Umbilical cord (tissue), 2 donors: Measurements from ENCODE around the gene SMAD3. TPM values are rescaled to one million over a fixed set of nuclear protein-coding genes. Genes with fewer than 3 reads are reported as not detected.

Experiments
- DNase-seq: peaks from one replicate; pipeline ENCODE4 v3.0.0-alpha.2; 2015; ENCODE audit warnings: low spot score
- total RNA-seq: library from RNA; depleted of rRNA; stranded (reverse); fragments of >200 nt; gene quantifications from one replicate; pipeline ENCODE4 v1.2.3, GENCODE V29; 2014; ENCODE audit warnings: low replicate concordance; ENCODE audit not compliant: insufficient read depth

The SMAD3 gene
- total RNA-seq, 1 donor from 2014 or later: 11.1 TPM

DNA sequence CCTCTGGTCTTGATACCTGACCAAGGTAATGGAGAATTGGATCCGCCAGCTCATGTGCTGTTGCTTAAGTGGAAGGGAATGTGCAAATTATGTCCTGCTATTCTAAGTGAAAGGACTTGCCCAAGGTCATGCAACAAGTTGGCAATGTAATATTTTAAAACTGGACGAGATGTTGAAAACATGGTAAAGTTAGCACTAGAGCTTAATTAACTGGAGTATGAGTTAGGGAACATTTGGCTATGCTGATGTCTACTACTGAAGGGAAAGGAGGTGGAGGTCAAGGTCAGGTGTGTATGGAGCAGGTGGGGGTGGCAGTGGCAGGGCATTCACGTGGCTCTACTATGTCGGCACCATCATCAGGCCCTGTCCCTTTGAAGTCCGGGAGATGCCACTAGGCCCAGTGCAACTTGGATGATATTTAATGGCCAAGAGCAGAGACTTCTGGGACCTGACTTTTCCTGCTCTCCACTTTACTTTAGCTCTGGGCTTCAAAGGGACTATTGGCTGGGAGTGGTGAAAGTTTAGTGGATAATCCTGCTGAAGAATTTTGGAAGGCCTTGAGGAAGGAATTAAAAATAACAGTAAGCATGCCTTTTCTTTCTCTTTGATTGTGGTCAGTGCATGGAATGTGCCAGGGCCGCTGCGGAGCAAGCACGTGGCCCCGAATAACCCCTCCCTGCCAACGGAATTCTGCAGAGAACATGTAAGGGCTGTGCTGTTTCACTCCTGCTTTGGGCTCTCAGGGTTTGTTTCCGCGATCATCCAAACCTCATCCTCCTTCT is 14.9 kb downstream of the SMAD3 start:
- peak; percentile 91 for DNase-seq

GRCh38 chr15:67080900-67081431 is 15.6 kb downstream of the SMAD3 start:
- DNase-seq: peak; percentile 52

GRCh38 chr15:67082007-67082536 is 16.7 kb downstream of the SMAD3 start:
- DNase-seq: no peak

- DNase-seq: peak; percentile 51
Measured at GRCh38 chr15:67083135-67083762, 17.8 kb downstream of the SMAD3 start.

DNA sequence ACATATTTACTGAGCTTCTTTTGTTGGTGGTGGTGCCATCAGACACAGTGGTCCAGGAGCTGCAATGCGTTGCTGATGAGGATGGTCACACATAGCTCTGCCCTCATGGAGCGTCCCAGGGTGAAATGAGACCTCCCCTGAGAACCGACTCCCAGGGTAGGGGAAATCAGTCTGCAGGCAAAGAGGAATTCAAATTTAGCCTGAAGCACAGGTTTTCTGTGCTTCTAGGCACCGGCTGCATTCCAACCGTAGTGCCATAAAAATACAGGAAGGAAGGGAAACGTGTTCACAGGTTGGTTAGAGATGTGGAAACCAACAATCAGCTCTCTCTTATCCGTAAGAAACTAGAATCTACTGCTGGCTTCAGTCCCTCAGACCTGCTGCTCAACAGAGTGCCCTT is 19.2 kb downstream of the SMAD3 start:
- no peak for DNase-seq

- DNase-seq: no peak
Measured at GRCh38 chr15:67085237-67085817, 19.9 kb downstream of the SMAD3 start.

- DNase-seq: peak; percentile 51
Measured at GRCh38 chr15:67085818-67086636, 20.6 kb downstream of the SMAD3 start.

- no peak for DNase-seq
Measured at GRCh38 chr15:67086637-67086914, 21.2 kb downstream of the SMAD3 start.

- no peak for DNase-seq
Measured at GRCh38 chr15:67087507-67088172, 22.2 kb downstream of the SMAD3 start.

DNA sequence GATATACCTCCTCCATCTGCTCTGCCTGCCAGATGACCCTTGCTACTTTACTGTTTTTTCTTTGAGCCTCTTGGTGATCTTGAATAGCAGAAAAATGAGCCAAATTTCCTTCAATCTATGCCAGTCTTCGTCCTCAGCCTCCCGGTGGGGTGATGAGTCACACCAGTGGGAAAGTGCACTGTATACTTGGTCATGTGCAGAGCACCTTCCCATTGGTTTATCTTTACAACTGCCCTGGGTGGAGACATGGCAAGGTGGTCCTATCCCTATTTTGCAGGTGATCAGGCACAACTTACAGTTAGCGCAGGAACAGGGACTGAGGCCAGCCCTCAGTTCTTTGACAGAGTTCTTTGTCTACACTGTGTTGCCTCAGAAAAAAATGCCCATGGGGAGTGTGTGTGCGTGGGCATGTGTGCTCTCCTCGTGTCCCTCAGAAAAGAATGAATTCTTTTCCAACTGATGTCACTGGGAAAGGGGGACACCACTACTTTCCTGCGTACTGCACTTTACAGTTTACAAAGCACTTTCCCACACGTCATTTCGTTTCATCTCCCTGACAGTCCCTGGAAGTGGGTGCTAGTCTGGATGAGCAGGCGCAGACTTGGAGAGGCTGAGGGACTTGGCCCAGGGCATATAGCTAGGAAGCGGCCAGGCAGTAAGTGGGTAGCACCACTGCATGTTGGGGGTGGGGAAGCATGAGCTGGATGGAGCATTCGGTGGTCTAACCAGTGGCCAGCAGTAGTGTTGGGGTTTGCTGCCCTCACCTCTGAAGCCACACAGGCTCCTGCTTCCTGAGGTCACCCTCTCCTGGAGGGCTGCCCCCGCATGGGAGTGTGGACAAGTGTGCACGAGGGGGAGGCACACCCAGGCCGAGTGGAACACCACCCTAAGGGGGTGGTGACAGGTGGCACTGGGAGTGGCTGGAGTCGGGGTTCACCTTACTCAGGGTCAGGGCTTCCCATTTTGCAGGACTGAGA is 24.1 kb downstream of the SMAD3 start:
- DNase-seq: no peak

GRCh38 chr15:67090297-67091070 is 25.1 kb downstream of the SMAD3 start:
- no peak for DNase-seq

DNA sequence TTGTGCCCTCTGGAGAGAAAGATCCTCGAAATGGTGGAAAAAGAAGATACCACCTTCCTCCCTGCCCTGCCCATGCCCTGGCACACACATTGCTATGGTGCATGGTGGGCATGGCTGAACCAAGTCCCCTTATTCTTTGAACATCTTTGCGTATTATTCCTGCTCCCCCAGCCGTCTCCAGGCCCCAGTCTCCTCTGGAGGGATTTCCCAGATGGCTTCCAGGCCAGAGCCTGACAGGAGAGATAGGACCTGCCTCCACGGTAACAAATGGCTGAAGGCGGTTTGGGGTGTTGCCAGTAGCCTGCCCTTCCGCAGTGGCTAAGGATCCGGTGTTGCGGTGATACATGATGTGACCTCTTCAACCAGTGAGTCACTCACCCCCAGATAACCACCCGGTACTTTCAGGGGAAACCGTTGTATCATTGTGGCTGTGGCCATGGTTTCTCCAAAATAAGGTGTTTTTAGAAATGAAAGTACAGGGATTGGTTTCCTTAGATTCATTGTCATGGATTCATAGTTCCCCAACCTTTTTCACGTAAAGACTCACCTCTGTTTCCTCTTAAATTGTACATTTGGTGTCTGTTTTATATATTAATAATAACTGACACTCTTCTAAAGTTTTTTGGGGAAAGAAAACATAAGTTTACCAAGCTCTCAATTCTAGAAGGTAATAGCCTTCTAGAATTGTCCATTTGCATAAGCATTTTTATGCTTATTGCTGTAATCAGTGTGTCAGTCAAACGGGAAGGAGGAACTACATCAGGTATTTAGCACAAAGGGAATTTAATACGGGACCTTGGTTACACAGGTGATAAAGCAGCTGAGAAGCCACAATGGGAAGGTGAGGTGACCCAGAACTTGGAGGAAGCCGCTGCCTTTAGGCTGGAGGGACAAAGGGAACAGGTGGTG is 25.9 kb downstream of the SMAD3 start:
- DNase-seq: peak; percentile 85

GRCh38 chr15:67091980-67092677 is 26.7 kb downstream of the SMAD3 start:
- DNase-seq: no peak

- DNase-seq: no peak
Measured at GRCh38 chr15:67092752-67093503, 27.5 kb downstream of the SMAD3 start.

DNA sequence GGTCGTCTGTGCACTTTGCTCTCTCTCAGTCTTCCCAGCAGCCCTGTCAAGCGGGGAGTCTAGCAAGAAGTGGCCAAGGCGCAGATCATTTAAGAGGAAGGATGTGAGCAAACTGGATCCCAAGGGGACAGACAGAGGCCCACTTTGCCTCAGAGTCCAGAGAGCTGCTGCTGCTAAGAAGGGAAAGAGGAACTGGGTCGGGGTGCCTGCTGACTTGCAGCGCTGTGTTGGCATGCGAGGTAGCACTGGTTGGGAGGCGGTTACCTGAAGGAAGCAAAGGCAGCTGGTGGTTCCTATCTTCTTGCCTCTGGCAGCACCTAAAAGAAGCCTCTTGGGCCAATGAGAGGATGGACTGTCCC is 28.1 kb downstream of the SMAD3 start:
- peak; percentile 52 for DNase-seq

- DNase-seq: no peak
Measured at GRCh38 chr15:67094001-67094826, 28.8 kb downstream of the SMAD3 start.
